B cell (primary cell): ENCODE data around the gene GLB1L2. TPM values are rescaled to one million over a fixed set of nuclear protein-coding genes. Genes with fewer than 3 reads are reported as not detected.

Experiments
- ATAC-seq: fragments of 200-7000 bp; cut with Tn5 transposase; one replicate; pipeline ENCODE4 v1.10.0; 2021; ENCODE audit warnings: low read depth, mild to moderate bottlenecking, moderate number of reproducible peaks, moderate library complexity
- CTCF ChIA-PET: fragments of 350-600 bp; sonication (Branson Sonifier 250); formaldehyde crosslinking; loops from one replicate; lab custom pipeline; 2021; ENCODE audit warnings: antibody characterized with exemption, inconsistent platforms; lab: Charles Lee
- POLR2A ChIA-PET: fragments of 350-600 bp; sonication (Branson Sonifier 250); formaldehyde crosslinking; loops from one replicate; lab custom pipeline; 2021; ENCODE audit warnings: antibody characterized with exemption; lab: Charles Lee
- DNase-seq: peaks from one replicate; pipeline ENCODE4 v3.0.0; 2013
- H2AFZ ChIP-seq: 2 replicates; pipeline ENCODE4 v1.6.1; 2012; ENCODE audit warnings: mild to moderate bottlenecking, low read depth, low read length; ENCODE audit not compliant: insufficient read depth, poor library complexity, severe bottlenecking
- H3K27ac ChIP-seq, 2 donors: 1 replicate in 1 of 2; 2 replicates in 1 of 2; pipeline ENCODE4 v1.5.1; 2012 to 2013; ENCODE audit warnings: low read length in 2 of 2, mild to moderate bottlenecking in 2 of 2, moderate library complexity in 1 of 2
- H3K27me3 ChIP-seq, 4 experiments: fragments of 200-600 bp in 1 of 4; sonication (generic) in 1 of 4; replicated peaks in 1 of 4; 1 replicate in 2 of 4; 2 replicates in 2 of 4; pipeline versions ENCODE4 v1.6.1 to v1.7.0; 2013 to 2016; ENCODE audit warnings: low read length in 3 of 4, mild to moderate bottlenecking in 2 of 4, mixed read lengths in 1 of 4, moderate library complexity in 1 of 4; ENCODE audit not compliant: insufficient read depth in 4 of 4, control insufficient read depth in 3 of 4; ENCODE audit errors: control extremely low read depth in 1 of 4
- H3K36me3 ChIP-seq, 2 experiments: replicated peaks in 1 of 2; 1 replicate in 1 of 2; 2 replicates in 1 of 2; pipeline versions ENCODE4 v1.6.1 to v1.7.1; 2013; ENCODE audit warnings: low read length in 1 of 2; ENCODE audit not compliant: insufficient read depth in 2 of 2, control insufficient read depth in 1 of 2; ENCODE audit errors: control extremely low read depth in 1 of 2, extremely low read depth in 1 of 2
- H3K4me1 ChIP-seq, 2 donors: fragments of 200-600 bp in 1 of 2; sonication (generic) in 1 of 2; 1 replicate in 1 of 2; 2 replicates in 1 of 2; pipeline versions ENCODE4 v1.5.1 to v1.6.1; 2013 to 2017; ENCODE audit warnings: low read length in 2 of 2; ENCODE audit not compliant: control insufficient read depth in 2 of 2, insufficient read depth in 2 of 2
- H3K4me2 ChIP-seq: replicated peaks from 2 replicates; pipeline ENCODE3; 2012; ENCODE audit warnings: mild to moderate bottlenecking, low read depth, low read length; ENCODE audit not compliant: poor library complexity, severe bottlenecking
- H3K4me3 ChIP-seq, 5 experiments: fragments of 200-600 bp in 1 of 5; sonication (generic) in 1 of 5; 1 replicate in 3 of 5; 2 replicates in 2 of 5; pipeline versions ENCODE4 v1.5.1 to v1.7.0; 2011 to 2016; ENCODE audit warnings: low read length in 4 of 5, mild to moderate bottlenecking in 4 of 5, low read depth in 2 of 5, control low read depth in 1 of 5, moderate library complexity in 1 of 5; ENCODE audit not compliant: insufficient read depth in 1 of 5; ENCODE audit errors: control extremely low read depth in 1 of 5, extremely low read depth in 1 of 5
- H3K79me2 ChIP-seq: fragments of 200-600 bp; sonication (generic); one replicate; pipeline ENCODE4 v1.6.0; 2016; ENCODE audit warnings: low read length; ENCODE audit not compliant: control insufficient read depth, insufficient read depth
- H3K9ac ChIP-seq: fragments of 200-600 bp; sonication (generic); 2 replicates; pipeline ENCODE4 v1.6.1; 2017; ENCODE audit warnings: mild to moderate bottlenecking, low read length, moderate library complexity
- H3K9me3 ChIP-seq, 3 donors: one replicate each; pipeline versions ENCODE4 v1.6.1 to v1.7.1; 2013; ENCODE audit warnings: low read length in 2 of 3; ENCODE audit not compliant: control insufficient read depth in 2 of 3, insufficient read depth in 1 of 3; ENCODE audit errors: control extremely low read depth in 1 of 3
- H4K20me1 ChIP-seq: 2 replicates; pipeline ENCODE4 v1.6.0; 2012; ENCODE audit warnings: mild to moderate bottlenecking, low read length; ENCODE audit not compliant: insufficient read depth, control insufficient read depth, poor library complexity, severe bottlenecking
- H3K27ac Mint-ChIP-seq: one replicate; pipeline ENCODE4 v1.8.0; 2021; ENCODE audit warnings: mixed read lengths
- H3K27me3 Mint-ChIP-seq: one replicate; pipeline ENCODE4 v1.8.0; 2021; ENCODE audit warnings: mixed read lengths
- H3K4me1 Mint-ChIP-seq: one replicate; pipeline ENCODE4 v1.8.0; 2021; ENCODE audit warnings: mixed read lengths
- H3K4me3 Mint-ChIP-seq: one replicate; pipeline ENCODE4 v1.8.0; 2021; ENCODE audit warnings: mixed read lengths
- H3K9me3 Mint-ChIP-seq: one replicate; pipeline ENCODE4 v1.8.0; 2022; ENCODE audit warnings: mixed read lengths; ENCODE audit not compliant: insufficient read depth
- EZH2 ChIP-seq: IDR thresholded peaks from 2 replicates; pipeline ENCODE4 v1.6.1; 2012; ENCODE audit warnings: borderline replicate concordance, low read depth, mild to moderate bottlenecking, moderate library complexity, low read length; ENCODE audit not compliant: insufficient read depth, poor library complexity, severe bottlenecking
- WGBS: methylation state at CpG from one replicate; pipeline ENCODE4 v1.1.5; 2013; ENCODE audit warnings: missing lambda C conversion rate; ENCODE audit not compliant: insufficient coverage; 5-methylcytosine and 5-hydroxymethylcytosine counted together
- intact Hi-C: fragments of 100-400 bp; cut with micrococcal nuclease; formaldehyde crosslinking; loops from one replicate; pipeline ENCODE4 v1.10.0; 2022
- polyA plus RNA-seq: library from polyadenylated mRNA; depleted of rRNA; stranded (reverse); fragments of >200 nt; gene quantifications from 2 replicates; pipeline ENCODE4 v1.2.3, GENCODE V29; 2012
- total RNA-seq, 2 donors: library from RNA; stranded (reverse); fragments of 120-200 nt in 1 of 2; gene quantifications; 1 replicate in 1 of 2; 2 replicates in 1 of 2; pipeline versions ENCODE4 v1.2.3 to v1.2.4, GENCODE V29; 2013 to 2022
- TF ChIP-seq, protein P1 (sequence below): fragments of 200-600 bp; IDR thresholded peaks from one replicate; pipeline ENCODE4 v1.8.0; 2022; ENCODE audit warnings: antibody characterized with exemption, mild to moderate bottlenecking

The GLB1L2 gene
- total and polyA plus RNA-seq, 2 donors (not counting 1 experiment from before 2014, with no cell fraction given), result 0.31 to 0.44 TPM

GRCh38 chr11:134405436-134405835 is 73.6 kb downstream of the GLB1L2 start:
- no peak overlapping the region for H3K4me3 Mint-ChIP-seq
- H3K9me3 Mint-ChIP-seq, result no peaks in the 10 kb centered on the region
- H2AFZ ChIP-seq, result no peak overlapping the region
- no peak overlapping the region for H3K9ac ChIP-seq
- H3K27me3 Mint-ChIP-seq, result peaks cover 38% of the 10 kb centered on the region
- H3K27ac Mint-ChIP-seq, result no peak overlapping the region
- no peaks in the 10 kb centered on the region for H3K4me1 Mint-ChIP-seq
- no peaks in the 10 kb centered on the region for H3K36me3 ChIP-seq
- ChIA-PET POLR2A (no interaction called here), CTCF (no interaction called here)
- DNase-seq (no peak), ATAC-seq (no peak)
- no peak overlapping the region for H3K4me3 ChIP-seq
- no peak overlapping the region for H3K27ac ChIP-seq
- peaks cover 0 to 10% (median 4%) of the 10 kb centered on the region in 4 experiments for H3K27me3 ChIP-seq
- H4K20me1 ChIP-seq, result no peaks in the 10 kb centered on the region
- intact Hi-C loops, result no loop called here
- no peak overlapping the region for H3K4me2 ChIP-seq
- H3K9me3 ChIP-seq, result peaks cover 0 to 6% (median 0%) of the 10 kb centered on the region in 3 donors
- TF ChIP-seq, protein P1, sequence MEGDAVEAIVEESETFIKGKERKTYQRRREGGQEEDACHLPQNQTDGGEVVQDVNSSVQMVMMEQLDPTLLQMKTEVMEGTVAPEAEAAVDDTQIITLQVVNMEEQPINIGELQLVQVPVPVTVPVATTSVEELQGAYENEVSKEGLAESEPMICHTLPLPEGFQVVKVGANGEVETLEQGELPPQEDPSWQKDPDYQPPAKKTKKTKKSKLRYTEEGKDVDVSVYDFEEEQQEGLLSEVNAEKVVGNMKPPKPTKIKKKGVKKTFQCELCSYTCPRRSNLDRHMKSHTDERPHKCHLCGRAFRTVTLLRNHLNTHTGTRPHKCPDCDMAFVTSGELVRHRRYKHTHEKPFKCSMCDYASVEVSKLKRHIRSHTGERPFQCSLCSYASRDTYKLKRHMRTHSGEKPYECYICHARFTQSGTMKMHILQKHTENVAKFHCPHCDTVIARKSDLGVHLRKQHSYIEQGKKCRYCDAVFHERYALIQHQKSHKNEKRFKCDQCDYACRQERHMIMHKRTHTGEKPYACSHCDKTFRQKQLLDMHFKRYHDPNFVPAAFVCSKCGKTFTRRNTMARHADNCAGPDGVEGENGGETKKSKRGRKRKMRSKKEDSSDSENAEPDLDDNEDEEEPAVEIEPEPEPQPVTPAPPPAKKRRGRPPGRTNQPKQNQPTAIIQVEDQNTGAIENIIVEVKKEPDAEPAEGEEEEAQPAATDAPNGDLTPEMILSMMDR, result no peak
- TF ChIP-seq EZH2, result no peak
- peaks cover 1 to 2% of the 10 kb centered on the region in 2 donors for H3K4me1 ChIP-seq
- no peaks in the 10 kb centered on the region for H3K79me2 ChIP-seq
- 78% methylated on average over 4 of the region's 8 CpGs for WGBS

- CTCF ChIA-PET, result no interaction called here
- TF ChIP-seq, protein P1, result no peak
- TF ChIP-seq EZH2, result no peak
- Histone ChIP-seq H3K79me2 (no peaks in the 10 kb centered on the region), H3K36me3 (no peaks in the 10 kb centered on the region), H3K27ac (no peak overlapping the region), H2AFZ (no peak overlapping the region), H3K9ac (no peak overlapping the region), H3K4me1 (peaks cover 5 to 6% of the 10 kb centered on the region in 2 donors), H3K4me3 (no peak overlapping the region), H3K27me3 (peaks cover 0 to 14% (median 8%) of the 10 kb centered on the region in 4 experiments), H4K20me1 (no peaks in the 10 kb centered on the region), H3K4me2 (no peak overlapping the region), H3K9me3 (peaks cover 0 to 6% (median 0%) of the 10 kb centered on the region in 3 donors)
- ATAC-seq (no peak), DNase-seq (no peak)
- POLR2A ChIA-PET, result no interaction called here
- H3K4me3 Mint-ChIP-seq, result no peak overlapping the region
- H3K27me3 Mint-ChIP-seq, result peaks cover 40% of the 10 kb centered on the region
- H3K9me3 Mint-ChIP-seq, result no peaks in the 10 kb centered on the region
- intact Hi-C loops, result no loop called here
- no peak overlapping the region for H3K27ac Mint-ChIP-seq
- peaks cover 3% of the 10 kb centered on the region for H3K4me1 Mint-ChIP-seq
- WGBS, result 89% methylated on average over 7 of the region's 9 CpGs
These were observed 74.1 kb downstream of the GLB1L2 start for GRCh38 chr11:134405841-134406240.
